Heart left ventricle (tissue), 16 donors: ENCODE results near the gene LMNTD2. TPM values are rescaled to one million over a fixed set of nuclear protein-coding genes. Genes with fewer than 3 reads are reported as not detected.

Source experiments
- ATAC-seq, 4 donors: fragments of 200-7000 bp; cut with Tn5 transposase; one replicate each; pipeline ENCODE4 v1.9.1; 2020 to 2022; ENCODE audit warnings: moderate library complexity in 4 of 4, mild to moderate bottlenecking in 3 of 4, moderate number of reproducible peaks in 1 of 4
- DNase-seq, 5 donors: peaks; one replicate each; pipeline ENCODE4 v3.0.0-alpha.2; 2020
- H3K27ac ChIP-seq, 12 donors: fragments of 200-600 bp; sonication (generic) in 4 of 12; one replicate each; pipeline versions ENCODE4 v1.5.0 to v1.8.0; 2016 to 2022; ENCODE audit warnings: mild to moderate bottlenecking in 2 of 12
- H3K27me3 ChIP-seq, 9 donors: fragments of 200-600 bp; sonication (generic) in 2 of 9; one replicate each; pipeline versions ENCODE4 v1.5.1 to v1.8.0; 2016 to 2022; ENCODE audit warnings: mild to moderate bottlenecking in 3 of 9
- H3K36me3 ChIP-seq, 9 donors: fragments of 200-600 bp; sonication (generic) in 2 of 9; one replicate each; pipeline versions ENCODE4 v1.5.0 to v1.8.0; 2018 to 2022; ENCODE audit warnings: mild to moderate bottlenecking in 2 of 9
- H3K4me1 ChIP-seq, 12 donors: fragments of 200-600 bp; sonication (generic) in 4 of 12; one replicate each; pipeline versions ENCODE4 v1.5.0 to v1.8.0; 2016 to 2022; ENCODE audit warnings: mild to moderate bottlenecking in 3 of 12
- H3K4me3 ChIP-seq, 12 donors: fragments of 200-600 bp; sonication (generic) in 4 of 12; one replicate each; pipeline versions ENCODE4 v1.5.0 to v1.8.0; 2017 to 2022; ENCODE audit warnings: mild to moderate bottlenecking in 9 of 12, moderate library complexity in 4 of 12
- H3K9me3 ChIP-seq, 12 donors: fragments of 200-600 bp; sonication (generic) in 4 of 12; one replicate each; pipeline versions ENCODE4 v1.5.0 to v1.8.0; 2016 to 2022; ENCODE audit warnings: mild to moderate bottlenecking in 1 of 12
- POLR2A ChIP-seq, 2 donors: fragments of 450-650 bp; IDR thresholded peaks; one replicate each; pipeline ENCODE4 v1.6.1; 2017; ENCODE audit warnings: antibody characterized with exemption in 2 of 2, mild to moderate bottlenecking in 2 of 2, moderate library complexity in 2 of 2
- WGBS, 4 donors: extraction: QIAGEN DNeasy Blood & Tissue Kit in 2 of 4; methylation state at CpG; one replicate each; pipeline versions ENCODE4 v1.1.5 to v1.1.7; 2013 to 2018; 5-methylcytosine and 5-hydroxymethylcytosine counted together
- intact Hi-C, 10 donors: fragments of 100-400 bp; cut with DNase I; formaldehyde crosslinking; loops; one replicate each; pipeline versions ENCODE4 v1.11.1 to v1.14.2; 2022
- polyA plus RNA-seq, 2 donors: library from polyadenylated mRNA; stranded (reverse); fragments of 200-250 nt; gene quantifications; one replicate each; pipeline ENCODE4 v1.2.3, GENCODE V29; 2013
- total RNA-seq, 9 donors: library from RNA; depleted of rRNA in 2 of 9; stranded (reverse); fragments of >200 nt in 2 of 9; fragmentation: NEBNext Ultra II Directional in 3 of 9; extraction: Animal tissue kit (Norgen Biotek cat#: 25700) in 3 of 9; gene quantifications; one replicate each; pipeline versions ENCODE4 v1.1.0 to v1.2.4, GENCODE V29; 2016 to 2023
- TF ChIP-seq, protein P1 (sequence below), 12 donors: fragments of 200-600 bp; sonication (generic) in 4 of 12; IDR thresholded peaks; one replicate each; pipeline versions ENCODE4 v1.5.0 to v1.8.0; 2018 to 2022; ENCODE audit warnings: antibody characterized with exemption in 12 of 12, mild to moderate bottlenecking in 5 of 12
- donor health status: ischemic (EF 13 %, LVEDD 7.1; RV severe dilation, severe dysfunction).
- donor health status: healthy with polysubstance abuse.
- donor health status: DM: no; HTN: yes; CAD: no.
- donor health status: DM: no; HTN: no; CAD: no.
- donor health status: ischemic (EF 25% LVEDD 6.9; RV normal size, moderate dysfunction).
- donor health status: ischemic (EF 25% LVEDD 5.7; RV mildly dilated, moderate dysfunction).
- donor health status: healthy.
- donor health status: DM: yes; HTN: yes; CAD: no.
- donor health status: ischemic (EF 35%, LVEDD 5.7; RV mildly dilated, moderate dysfunction).
- donor health status: nonischemic (EF 11% LVEDD 7.7; RV severe dilation, severe dysfunction).
- donor health status: DM: yes; HTN: yes; CAD: no.
- donor health status: PGD.
- donor health status: ischemic (EF 29% LVEDD 5.4; RV normal size, mild dysfunction).
- donor health status: nonischemic (EF 23%, LVEDD 6.1; RV moderate dilation, normal function).

Gene LMNTD2
- total and polyA plus RNA-seq, 11 donors, result 0.10 to 1.6 (median 0.36) TPM; not detected in 2

DNA sequence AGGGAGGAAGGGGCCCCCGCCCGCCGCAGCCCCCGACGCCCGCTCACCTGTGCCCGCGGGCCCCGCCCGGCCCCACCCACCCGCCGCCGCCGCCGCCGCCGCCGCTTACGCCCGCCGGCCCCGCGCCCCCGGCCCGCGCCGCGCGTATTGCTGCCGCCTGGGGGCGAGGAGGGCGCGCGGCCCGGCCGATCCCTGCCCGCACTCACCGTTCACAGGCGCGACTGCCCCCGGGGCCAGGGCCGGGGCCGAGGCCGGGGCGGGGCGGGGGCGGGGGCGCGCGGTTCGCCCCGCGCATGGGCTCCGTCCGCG is 25.4 kb downstream of the LMNTD2 start:
- Histone ChIP-seq H3K27ac (peak overlapping the region in 4 of 12 donors; percentile 56 to 92 (median 68)), H3K27me3 (peaks cover 3 to 19% (median 9%) of the 10 kb centered on the region in 9 donors), H3K4me3 (peak overlapping the region; percentile 68 to 99 (median 86)), H3K4me1 (peaks cover 9 to 50% (median 32%) of the 10 kb centered on the region in 12 donors), H3K36me3 (peaks cover 0 to 29% (median 20%) of the 10 kb centered on the region in 9 donors), H3K9me3 (no peaks in the 10 kb centered on the region)
- intact Hi-C loops, result no loop called here
- DNase-seq (no peak), ATAC-seq (no peak)
- WGBS, 4 donors, result 0 to 1% (median 1%) methylated on average over 5 to 56 of the region's 56 CpGs; no CpG with 5 or more reads in 1 of the 4 donors
- TF ChIP-seq, protein P1, sequence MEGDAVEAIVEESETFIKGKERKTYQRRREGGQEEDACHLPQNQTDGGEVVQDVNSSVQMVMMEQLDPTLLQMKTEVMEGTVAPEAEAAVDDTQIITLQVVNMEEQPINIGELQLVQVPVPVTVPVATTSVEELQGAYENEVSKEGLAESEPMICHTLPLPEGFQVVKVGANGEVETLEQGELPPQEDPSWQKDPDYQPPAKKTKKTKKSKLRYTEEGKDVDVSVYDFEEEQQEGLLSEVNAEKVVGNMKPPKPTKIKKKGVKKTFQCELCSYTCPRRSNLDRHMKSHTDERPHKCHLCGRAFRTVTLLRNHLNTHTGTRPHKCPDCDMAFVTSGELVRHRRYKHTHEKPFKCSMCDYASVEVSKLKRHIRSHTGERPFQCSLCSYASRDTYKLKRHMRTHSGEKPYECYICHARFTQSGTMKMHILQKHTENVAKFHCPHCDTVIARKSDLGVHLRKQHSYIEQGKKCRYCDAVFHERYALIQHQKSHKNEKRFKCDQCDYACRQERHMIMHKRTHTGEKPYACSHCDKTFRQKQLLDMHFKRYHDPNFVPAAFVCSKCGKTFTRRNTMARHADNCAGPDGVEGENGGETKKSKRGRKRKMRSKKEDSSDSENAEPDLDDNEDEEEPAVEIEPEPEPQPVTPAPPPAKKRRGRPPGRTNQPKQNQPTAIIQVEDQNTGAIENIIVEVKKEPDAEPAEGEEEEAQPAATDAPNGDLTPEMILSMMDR (IDR thresholded peaks at IDR 0.05), result no peak

DNA sequence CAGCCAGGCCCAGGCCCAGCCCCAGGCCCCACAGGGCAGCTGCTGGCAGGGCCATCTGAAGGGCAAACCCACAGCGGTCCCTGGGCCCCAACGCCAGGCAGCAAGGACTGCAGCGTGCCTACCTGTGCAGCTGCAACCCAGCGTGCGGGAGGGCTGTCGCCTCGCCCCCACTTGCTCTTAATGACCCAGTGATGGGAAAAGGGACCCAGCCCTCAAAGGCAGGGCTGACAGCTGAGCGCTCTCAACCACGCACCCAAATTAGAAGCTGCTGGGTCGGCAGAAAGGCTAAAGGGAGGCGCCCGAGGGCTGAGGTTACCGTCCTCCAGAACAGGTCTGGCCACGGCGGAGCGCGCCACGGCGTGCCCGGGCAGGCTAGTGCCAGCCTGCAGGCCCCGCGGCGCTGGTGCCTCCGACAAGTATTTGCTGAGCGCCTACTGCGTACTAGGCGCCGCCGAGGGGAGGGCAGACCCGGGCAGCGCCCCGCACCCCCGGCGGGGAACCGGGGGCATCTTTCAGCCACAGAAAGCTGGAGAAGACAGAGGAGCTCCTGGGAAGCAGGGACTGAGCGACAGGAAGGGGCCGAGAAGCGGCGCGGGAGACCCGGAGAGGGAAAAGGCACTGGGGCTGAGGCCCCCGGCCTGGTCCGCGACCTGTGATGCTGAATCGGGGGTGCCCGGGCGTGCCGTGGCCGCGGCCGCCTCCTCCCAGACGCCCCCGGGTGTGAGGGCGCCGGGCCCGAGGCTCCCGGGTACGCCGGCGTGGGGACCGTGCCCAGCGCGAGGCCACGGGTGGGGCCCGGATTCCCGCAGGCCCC is 25.9 kb downstream of the LMNTD2 start:
- TF ChIP-seq, protein P1 (IDR thresholded peaks at IDR 0.05), result no peak
- TF ChIP-seq POLR2A (IDR thresholded peaks at IDR 0.05), result peak in 1 of 2 donors; percentile 20
- ATAC-seq (no peak), DNase-seq (peak in 2 of 5 donors; percentile 21 to 51)
- Histone ChIP-seq H3K27me3 (peaks cover 3 to 19% (median 9%) of the 10 kb centered on the region in 9 donors), H3K4me3 (peak overlapping the region; percentile 68 to 99 (median 86)), H3K36me3 (peaks cover 0 to 29% (median 20%) of the 10 kb centered on the region in 9 donors), H3K9me3 (no peaks in the 10 kb centered on the region), H3K4me1 (peaks cover 9 to 50% (median 32%) of the 10 kb centered on the region in 12 donors), H3K27ac (peak overlapping the region; percentile 31 to 79 (median 50))
- intact Hi-C loops, result no loop called here
- WGBS, 4 donors, result 6 to 11% (median 10%) methylated on average over 33 to 66 of the region's 66 CpGs

DNA sequence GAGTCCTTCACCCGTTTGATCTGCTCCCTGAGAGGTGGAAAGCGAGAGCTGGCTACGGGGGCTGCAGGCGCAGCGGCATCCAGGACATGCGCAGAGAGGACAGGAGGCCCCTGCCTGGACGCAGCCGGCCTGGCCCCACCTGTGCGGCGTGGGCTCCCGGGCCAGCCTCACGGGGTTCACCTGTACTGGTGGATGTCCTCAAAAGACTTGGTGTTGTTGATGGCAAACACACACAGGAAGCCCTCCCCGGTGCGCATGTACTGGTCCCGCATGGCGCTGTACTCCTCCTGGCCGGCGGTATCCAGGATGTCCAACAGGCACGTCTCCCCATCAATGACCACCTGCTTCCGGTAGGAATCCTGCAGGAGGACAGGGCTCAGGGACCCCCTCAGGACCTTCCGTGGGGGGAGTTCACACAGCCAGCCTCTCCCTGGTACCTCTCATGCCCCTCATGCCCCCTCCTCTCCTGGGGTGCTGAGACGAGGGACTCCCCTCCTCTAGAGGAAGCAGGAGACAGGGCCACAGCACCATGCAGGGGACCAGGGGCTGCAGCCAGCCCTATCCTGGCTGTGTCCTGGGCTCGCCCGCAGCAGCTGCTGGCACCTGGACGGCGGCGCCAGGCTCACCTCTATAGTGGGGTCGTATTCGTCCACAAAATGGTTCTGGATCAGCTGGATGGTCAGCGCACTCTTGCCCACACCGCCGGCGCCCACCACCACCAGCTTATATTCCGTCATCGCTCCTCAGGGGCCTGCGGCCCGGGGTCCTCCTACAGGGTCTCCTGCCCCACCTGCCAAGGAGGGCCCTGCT is 26.7 kb downstream of the LMNTD2 start:
- ATAC-seq, result no peak
- WGBS, 4 donors, result 90 to 95% (median 94%) methylated on average over 22 to 37 of the region's 37 CpGs
- H3K27ac ChIP-seq, result peak overlapping the region in 1 of 12 donors; percentile 78
- no peak for TF ChIP-seq POLR2A (IDR thresholded peaks at IDR 0.05)
- TF ChIP-seq, protein P1 (IDR thresholded peaks at IDR 0.05), result no peak
- intact Hi-C loops, result no loop called here
- H3K9me3 ChIP-seq, result no peaks in the 10 kb centered on the region
- peaks cover 0 to 29% (median 20%) of the 10 kb centered on the region in 9 donors for H3K36me3 ChIP-seq
- DNase-seq, result peak in 1 of 5 donors; percentile 33
- H3K4me3 ChIP-seq, result peak overlapping the region in 10 of 12 donors; percentile 76 to 99 (median 86)
- H3K27me3 ChIP-seq, result peaks cover 3 to 19% (median 9%) of the 10 kb centered on the region in 9 donors
- H3K4me1 ChIP-seq, result peaks cover 9 to 50% (median 32%) of the 10 kb centered on the region in 12 donors
